Measurements from ENCODE around the gene TIMM10B.

Gene TIMM10B

GRCh38 chr11:6455070-6455469, 26.2 kb upstream of the TIMM10B start:
- H3K4me3 ChIP-seq (ENCODE audit: control insufficient read depth, low read depth, low read length): no peak overlapping the region
- no peak for DNase-seq (ENCODE audit: low read depth)
- no peak for TF ChIP-seq CTCF (conservative IDR thresholded peaks at IDR 0.05; ENCODE audit: control insufficient read depth, insufficient read depth, low read depth, low read length)

- no peak overlapping the region for H3K4me3 ChIP-seq (ENCODE audit: control insufficient read depth, low read depth, low read length)
- no peak for TF ChIP-seq CTCF (conservative IDR thresholded peaks at IDR 0.05; ENCODE audit: control insufficient read depth, insufficient read depth, low read depth, low read length)
- DNase-seq (ENCODE audit: low read depth): no peak
Measured at GRCh38 chr11:6456361-6457073, 24.8 kb upstream of the TIMM10B start.

DNA sequence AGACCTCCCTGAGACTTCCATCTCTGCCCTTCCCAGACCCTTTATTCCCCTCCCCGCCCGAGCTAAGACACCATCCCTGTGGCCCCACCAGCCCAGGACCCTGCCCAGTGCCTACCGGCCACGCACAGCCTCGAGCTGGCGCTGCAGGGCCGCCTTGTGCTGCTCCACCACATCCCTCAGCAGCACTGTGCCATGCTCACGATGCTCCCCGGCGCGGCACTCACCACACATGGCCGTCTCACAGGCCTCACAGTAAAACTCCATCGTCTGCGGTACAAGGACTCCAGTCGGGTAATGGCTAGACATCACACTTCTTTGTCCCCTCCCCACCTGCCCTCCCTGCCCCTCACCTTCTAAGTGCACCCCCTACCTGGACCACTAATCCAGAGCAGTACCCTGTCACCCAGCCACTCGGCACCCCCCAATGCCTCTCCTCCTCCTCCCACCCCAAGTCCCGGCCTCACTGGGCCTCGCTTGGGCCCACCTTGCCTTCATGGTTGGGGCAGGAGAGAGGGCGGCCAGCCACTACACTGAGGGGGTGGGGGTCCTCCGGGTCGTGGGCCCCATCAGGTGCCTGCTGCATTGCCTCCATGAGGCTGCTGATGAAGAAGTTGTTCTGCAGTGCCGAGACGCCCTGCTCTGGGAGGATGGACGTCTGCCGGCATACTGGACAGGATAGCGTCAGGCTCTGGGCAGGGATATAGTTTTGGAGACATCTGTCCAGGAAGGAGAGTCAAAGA, 23.6 kb upstream of the TIMM10B start:
- DNase-seq (ENCODE audit: low read depth): no peak
- no peak overlapping the region for H3K4me3 ChIP-seq (ENCODE audit: control insufficient read depth, low read depth, low read length)
- TF ChIP-seq CTCF (conservative IDR thresholded peaks at IDR 0.05; ENCODE audit: control insufficient read depth, insufficient read depth, low read depth, low read length): no peak

DNA sequence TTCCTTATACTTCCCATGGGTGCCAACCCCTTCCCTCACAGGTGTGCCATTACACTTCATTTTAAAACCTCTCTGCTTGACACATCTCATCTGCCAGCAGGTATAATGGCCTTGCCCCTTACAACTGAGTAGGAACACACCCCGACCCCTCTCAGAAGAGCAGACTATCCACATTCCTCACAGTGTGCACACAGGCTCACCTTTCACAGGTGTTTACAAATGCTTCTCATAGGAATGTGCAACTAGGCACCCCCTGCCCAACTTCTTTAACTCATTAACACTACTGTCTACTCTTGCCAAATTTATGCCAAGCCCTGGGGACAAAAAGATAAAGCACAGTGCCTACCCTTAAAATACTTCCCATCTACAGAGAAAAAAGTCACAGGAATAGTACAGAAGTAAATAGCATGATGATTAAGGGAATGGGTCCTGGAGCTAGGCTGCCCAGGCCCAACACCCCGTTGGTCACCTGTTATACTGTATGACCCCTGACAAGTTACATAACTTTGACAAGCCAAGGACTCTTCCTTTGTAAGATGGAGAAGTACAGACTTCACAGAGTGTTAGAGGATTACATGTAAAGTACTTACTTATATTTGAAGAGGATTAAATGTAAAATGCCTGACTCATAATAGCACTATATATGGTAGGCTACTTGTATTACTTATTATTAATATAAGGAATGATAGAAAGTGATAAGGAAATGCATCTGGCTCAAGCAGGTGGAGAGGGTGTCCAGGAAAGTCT, 22.8 kb upstream of the TIMM10B start:
- no peak for DNase-seq (ENCODE audit: low read depth)
- H3K4me3 ChIP-seq (ENCODE audit: control insufficient read depth, low read depth, low read length): no peak overlapping the region
- TF ChIP-seq CTCF (conservative IDR thresholded peaks at IDR 0.05; ENCODE audit: control insufficient read depth, insufficient read depth, low read depth, low read length): no peak

GRCh38 chr11:6459099-6459450, 22.2 kb upstream of the TIMM10B start:
- TF ChIP-seq CTCF (conservative IDR thresholded peaks at IDR 0.05; ENCODE audit: control insufficient read depth, insufficient read depth, low read depth, low read length): no peak
- DNase-seq (ENCODE audit: low read depth): no peak
- H3K4me3 ChIP-seq (ENCODE audit: control insufficient read depth, low read depth, low read length): no peak overlapping the region

- DNase-seq (ENCODE audit: low read depth): peak; percentile 62
- no peak overlapping the region for H3K4me3 ChIP-seq (ENCODE audit: control insufficient read depth, low read depth, low read length)
- TF ChIP-seq CTCF (conservative IDR thresholded peaks at IDR 0.05; ENCODE audit: control insufficient read depth, insufficient read depth, low read depth, low read length): no peak
Measured at GRCh38 chr11:6468712-6469495, 12.4 kb upstream of the TIMM10B start.

All from fibroblast of mammary gland (primary cell).